Measurements from ENCODE around the gene SMCO4.
"Not testable (repeated sequence)": the region's sequence is repeated elsewhere in the genome, so short reads cannot be mapped to it uniquely, and the experiment has no call there.

SMCO4 gene, protein sequence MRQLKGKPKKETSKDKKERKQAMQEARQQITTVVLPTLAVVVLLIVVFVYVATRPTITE

DNA sequence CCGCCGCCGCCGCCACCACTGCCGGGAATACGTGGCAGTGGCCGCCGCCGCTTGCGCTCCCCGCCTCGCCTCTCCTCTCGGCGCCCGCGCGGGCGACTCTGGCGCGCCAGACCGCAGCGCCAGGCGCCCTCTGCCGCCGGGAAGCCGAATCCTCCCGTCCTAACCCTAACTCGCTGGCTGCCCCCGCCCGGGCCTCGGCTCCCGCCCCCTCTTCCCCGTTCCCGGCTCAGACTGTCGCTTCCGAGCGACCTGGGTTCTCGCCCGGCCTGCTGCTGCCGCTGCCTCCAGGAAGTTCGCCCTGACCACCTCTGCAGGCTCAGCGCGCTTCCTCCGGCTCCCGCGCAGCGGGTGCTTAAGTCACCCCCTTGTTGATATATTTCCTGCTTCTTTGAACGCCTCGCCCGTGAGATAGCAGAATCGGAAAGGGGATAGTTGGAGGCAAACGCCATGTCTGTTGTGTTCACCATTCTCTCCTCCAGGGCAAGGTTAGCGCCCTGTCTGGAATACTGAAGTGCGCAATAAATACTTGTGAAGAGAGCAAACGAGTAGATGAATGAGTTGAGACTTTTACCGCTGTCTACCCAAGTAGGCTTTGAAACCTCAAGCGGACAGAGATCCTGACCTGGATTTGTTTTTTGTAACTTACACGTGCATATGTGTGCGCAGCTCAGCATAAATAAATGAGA, at the start of gene SMCO4:
SMCO4 (minus strand) TSS at position 100 of the 686 bp plus-strand sequence. CDS start 64,202 bp downstream, outside the sequence.
- peak; percentile 84 for DNase-seq

DNA sequence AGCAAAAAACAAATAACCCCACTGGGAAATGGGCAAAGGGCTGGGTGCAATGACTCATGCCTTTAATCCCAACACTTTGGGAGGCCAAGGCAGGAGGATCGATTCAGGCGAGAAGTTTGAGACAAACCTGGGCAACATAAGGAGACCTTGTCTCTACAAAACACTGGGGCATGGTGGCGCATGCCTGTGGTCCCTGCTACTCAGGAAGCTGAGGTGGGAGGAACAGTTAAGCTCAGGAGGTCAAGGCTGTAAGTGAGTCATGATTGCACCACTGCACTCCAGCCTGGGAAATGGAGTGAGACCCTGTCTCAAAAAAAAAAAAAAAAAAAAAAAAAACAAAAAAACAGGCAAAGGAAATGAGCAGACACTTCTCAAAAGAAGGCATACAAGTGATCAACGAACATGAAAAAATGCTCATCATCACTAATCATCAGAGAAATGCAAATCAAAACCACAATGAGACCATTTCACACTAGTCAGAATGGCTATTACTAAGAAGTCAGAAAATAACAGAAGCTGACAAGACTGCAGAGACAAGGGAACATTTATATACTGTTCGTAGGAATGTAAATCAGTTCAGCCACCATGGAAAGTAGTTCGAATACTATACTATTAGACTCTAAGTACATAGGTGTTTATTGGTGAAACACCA, 48.2 kb upstream of the SMCO4 start:
- peak; percentile 25 for DNase-seq

DNA sequence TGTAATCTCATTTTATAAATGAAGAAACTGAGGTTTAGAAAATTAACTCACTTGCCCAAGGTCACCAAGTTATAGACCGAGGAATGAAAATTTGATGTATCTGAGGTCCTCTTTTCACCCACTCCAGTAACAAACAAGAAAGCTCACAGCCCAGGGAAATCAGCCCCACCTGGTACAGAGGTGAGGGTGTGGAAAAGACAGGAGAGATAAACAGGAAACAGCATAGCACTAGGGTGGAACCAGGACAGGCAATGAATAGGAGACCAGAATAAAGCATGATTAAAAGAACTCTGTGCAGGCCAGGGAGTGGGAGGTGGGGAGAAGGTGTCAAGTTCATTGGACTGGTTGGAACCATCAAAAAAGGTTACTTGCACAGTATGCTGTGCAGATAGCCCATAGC, 46.2 kb upstream of the SMCO4 start:
- no peak for DNase-seq

DNA sequence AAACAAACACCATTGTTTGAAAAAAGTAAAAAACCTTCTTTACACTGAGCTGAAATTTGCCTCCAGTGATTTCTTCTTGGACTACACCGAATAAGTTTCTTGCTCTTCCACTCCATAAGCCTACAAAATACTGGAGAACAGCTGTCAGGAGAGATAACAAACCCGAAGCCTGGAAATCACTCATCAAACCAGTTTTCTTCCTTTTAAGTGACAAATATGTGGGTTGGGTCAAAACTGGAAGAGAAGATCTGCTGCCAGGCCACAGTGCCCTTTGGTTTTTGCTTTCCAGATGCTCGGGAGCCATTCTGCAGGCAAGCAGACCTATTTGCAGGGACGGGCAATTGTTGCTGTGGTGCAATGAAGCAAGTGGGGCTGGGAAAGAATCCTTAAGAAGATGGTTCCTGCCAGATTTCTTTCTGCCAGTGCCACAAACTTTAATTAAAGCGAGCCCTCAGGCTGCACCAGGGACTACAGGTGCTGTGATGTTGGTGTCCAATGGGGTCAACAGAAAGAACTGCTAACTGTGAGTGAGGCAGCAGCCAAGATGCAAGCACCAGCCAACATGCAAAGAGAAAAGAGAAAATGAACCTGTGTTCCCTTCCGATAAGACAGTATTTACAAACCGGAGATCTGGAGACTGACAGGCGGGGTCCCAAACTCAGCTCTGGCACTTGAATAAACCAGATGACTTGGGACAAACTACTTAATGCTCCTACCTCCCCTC, 44.8 kb upstream of the SMCO4 start:
- no peak for DNase-seq

- not testable (repeated sequence) for DNase-seq
Measured at GRCh38 chr11:93587425-93587824, 44.2 kb upstream of the SMCO4 start.

GRCh38 chr11:93585758-93586157, 42.6 kb upstream of the SMCO4 start:
- DNase-seq = peak; percentile 17

- no peak for DNase-seq
Measured at GRCh38 chr11:93583490-93583889, 40.3 kb upstream of the SMCO4 start.

GRCh38 chr11:93579187-93579751, 36.1 kb upstream of the SMCO4 start:
- no peak for DNase-seq

- peak; percentile 79 for DNase-seq
Measured at GRCh38 chr11:93577286-93577685, 34.1 kb upstream of the SMCO4 start.

DNA sequence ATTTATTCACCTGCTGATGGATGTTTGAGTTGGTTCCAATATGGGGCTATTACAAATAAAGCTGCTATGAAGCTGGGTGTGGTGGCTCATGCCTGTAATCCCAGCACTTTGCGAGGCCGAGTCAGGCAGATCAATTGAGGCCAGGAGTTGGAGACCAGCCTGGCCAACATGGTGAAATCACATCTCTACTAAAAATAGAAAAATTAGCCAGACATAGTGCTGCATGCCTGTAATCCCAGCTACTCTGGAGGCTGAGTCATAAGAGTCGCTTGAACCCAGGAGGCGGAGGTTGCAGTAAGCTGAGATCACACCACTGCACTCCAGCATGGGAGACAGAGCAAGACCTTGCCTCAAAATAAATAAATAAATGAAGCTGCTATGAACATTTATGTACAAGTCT, 33.7 kb upstream of the SMCO4 start:
- peak; percentile 71 for DNase-seq

- no peak for DNase-seq
Measured at GRCh38 chr11:93574638-93575220, 31.5 kb upstream of the SMCO4 start.

- no peak for DNase-seq
Measured at GRCh38 chr11:93573184-93573583, 30.0 kb upstream of the SMCO4 start.

DNA sequence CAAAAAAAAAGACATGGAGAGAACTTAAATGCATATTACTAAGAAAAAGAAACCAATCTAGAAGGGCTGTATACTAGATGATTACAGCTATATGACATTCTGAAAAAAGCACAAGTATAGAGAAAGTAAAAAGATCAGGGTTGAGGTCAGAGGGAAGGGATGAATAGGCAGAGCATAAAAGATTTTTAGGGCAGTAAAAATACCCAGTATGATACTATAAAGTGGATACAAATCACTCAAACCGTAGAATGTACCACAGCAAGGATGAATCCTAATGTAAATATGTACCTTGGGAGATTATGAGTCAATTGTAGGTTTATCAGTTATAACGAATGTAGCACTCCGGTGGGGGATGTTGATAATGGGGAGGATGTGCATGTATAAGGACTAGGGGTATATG, 29.4 kb upstream of the SMCO4 start:
- no peak for DNase-seq

GRCh38 chr11:93572171-93572570, 29.0 kb upstream of the SMCO4 start:
- DNase-seq = no peak

DNA sequence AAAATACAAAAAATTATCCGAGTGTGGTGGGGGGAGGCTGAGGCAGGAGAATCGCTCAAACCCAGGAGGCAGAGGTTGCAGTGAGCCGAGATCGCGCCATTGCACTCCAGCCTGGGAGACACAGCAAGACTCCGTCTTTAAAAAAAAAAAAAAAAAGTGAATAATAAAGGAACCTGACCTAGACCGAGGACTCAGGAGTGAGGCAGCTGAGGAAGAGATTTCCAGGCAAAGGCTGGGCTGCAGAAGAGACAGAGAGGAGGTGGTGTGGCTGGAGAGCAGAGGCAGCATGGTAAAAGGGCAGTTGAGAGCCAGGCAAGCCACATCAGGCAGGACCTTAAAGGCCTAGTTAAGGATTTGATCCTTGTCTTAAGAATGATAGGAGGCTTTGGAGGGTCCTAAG, 28.4 kb upstream of the SMCO4 start:
- no peak for DNase-seq

GRCh38 chr11:93570759-93571413, 27.7 kb upstream of the SMCO4 start:
- peak; percentile 49 for DNase-seq

- no peak for DNase-seq
Measured at GRCh38 chr11:93569496-93569895, 26.3 kb upstream of the SMCO4 start.

DNA sequence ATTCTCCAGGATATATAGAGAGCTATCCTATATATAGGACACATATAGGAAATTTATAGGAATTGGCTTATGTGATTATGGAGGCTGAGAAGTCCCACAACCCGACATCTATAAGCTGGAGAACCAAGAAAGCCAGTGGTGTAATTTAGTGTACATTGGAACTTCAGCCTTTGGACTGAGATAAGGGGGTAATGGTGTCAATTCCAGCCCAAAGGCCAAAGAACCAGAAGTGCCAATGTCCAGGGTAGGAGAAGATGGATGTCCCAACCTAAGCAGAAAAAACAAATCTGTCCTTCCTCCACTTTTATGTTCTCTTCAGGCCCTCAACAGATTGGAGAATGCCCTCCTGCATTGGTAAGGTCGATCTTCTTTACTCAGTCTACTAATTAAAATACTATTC, 25.5 kb upstream of the SMCO4 start:
- DNase-seq = no peak

DNA sequence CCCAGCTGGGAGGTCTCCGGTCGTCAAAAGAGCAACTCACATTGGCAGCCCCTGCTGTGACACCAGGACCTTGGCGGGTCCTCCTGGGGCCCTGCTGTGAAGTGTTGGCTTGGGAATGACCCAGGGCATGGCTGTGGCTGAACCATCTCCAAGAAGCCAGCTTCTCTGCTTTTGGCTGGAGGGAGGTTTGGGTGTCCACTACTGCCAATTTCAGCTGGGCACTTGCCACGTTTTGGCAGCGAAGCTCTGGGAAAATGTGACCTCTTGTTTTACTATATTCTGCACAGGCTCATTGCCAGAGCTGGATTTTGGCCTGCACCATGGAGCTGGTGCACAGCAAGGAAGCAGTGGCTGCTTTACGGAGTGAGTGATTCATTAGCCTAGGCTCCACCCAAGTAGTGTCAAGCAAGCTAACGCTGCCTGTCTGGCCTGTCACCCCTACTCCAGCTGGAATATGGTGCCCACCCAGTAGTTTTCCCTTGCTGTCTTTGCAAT, 24.3 kb upstream of the SMCO4 start:
- DNase-seq = no peak

GRCh38 chr11:93564895-93565294, 21.7 kb upstream of the SMCO4 start:
- no peak for DNase-seq

DNA sequence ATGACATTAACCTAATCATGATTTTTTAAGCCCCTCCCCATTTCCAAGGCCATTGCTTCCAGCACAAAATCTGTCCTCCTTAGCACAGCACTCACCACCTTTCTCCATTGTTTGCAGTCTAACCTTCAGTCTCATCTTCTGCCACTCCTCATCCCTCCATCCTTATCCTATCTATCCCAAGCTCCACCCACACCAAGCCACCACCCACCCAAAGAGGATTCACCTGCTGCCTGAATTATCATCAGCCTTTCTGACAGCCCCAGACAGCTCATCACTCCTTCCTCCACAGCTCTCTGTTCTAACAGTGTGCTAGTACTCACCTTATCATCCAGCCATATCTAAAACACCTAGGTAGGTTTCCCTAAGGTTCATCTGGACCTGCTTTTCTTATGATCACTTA, 20.7 kb upstream of the SMCO4 start:
- no peak for DNase-seq

DNA sequence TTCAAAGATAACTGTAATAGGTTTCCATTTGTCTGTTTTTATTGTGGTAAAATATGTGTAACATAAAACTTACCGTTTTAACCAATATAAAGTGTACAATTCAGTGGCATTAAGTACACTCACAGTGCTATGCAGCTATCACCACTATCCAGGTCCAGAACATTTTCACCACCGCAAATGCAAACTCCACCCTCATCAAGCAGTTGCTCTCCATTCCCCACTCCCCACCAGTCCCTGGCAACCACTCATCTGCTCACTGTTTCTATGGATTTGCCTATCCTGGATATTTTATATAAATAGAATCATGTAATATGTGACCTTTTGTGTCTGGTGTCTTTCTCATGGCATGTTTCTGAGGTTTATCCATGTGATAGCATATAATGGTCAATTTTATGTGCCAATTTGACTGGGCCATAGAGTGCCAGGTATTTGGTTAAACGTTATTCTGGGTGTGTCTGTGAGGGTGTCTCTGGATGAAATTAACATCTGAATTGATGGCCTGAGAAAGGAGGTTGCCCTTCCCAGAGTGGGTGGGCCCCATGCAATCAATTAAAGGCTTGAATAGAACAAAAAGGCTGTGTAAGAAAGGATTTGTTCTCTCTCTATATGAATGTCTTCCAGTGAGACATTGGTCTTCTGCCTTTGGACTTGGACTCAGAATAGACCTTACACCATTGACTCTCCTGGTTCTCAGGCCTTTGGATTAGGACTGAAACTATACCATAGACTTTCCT, 17.2 kb upstream of the SMCO4 start:
- DNase-seq = no peak

Measured in fibroblast of skin of right biceps (primary cell).